Motor neuron (in vitro differentiated cells): Measurements from ENCODE around the gene PSEN1. TPM values are rescaled to one million over a fixed set of nuclear protein-coding genes. Genes with fewer than 3 reads are reported as not detected.

Experiments used
- ATAC-seq, 8 experiments: fragments of 200-7000 bp; cut with Tn5 transposase; replicated peaks in 6 of 8; 2 replicates each; pipeline ENCODE4 v1.8.0; 2021; ENCODE audit warnings: mild to moderate bottlenecking in 8 of 8, moderate library complexity in 8 of 8
- H3K27ac ChIP-seq, 2 donors: fragments of 250-450 bp; sonication (Bioruptor Pico); 2 replicates each; pipeline ENCODE4 v1.9.0; 2021; ENCODE audit warnings: antibody characterized with exemption in 2 of 2, mild to moderate bottlenecking in 2 of 2, moderate library complexity in 1 of 2
- H3K4me1 ChIP-seq, 2 donors: fragments of 250-450 bp; sonication (Bioruptor Pico); replicated peaks in 1 of 2; 2 replicates each; pipeline ENCODE4 v1.6.1; 2021; ENCODE audit warnings: antibody characterized with exemption in 2 of 2, mild to moderate bottlenecking in 2 of 2, moderate library complexity in 1 of 2
- H3K4me3 ChIP-seq, 5 donors: fragments of 250-450 bp; sonication (Bioruptor Pico); 2 replicates each; pipeline ENCODE4 v1.9.0; 2021; ENCODE audit warnings: antibody characterized with exemption in 5 of 5, mild to moderate bottlenecking in 5 of 5, moderate library complexity in 4 of 5
- WGBS, 10 experiments: fragments of 450-650 bp; shearing (Covaris generic); methylation state at CpG; one replicate each; pipeline ENCODE4 v1.0.0; 2022; 5-methylcytosine and 5-hydroxymethylcytosine counted together
- in situ Hi-C, 9 experiments: fragments of 400-800 bp; cut with MboI; loops; one replicate each; pipeline ENCODE4 v1.15.0; 2021; ENCODE audit warnings: low sequenced_read_pairs in 9 of 9, low pct_unique_long_range_greater_than_20kb in 2 of 9; ENCODE audit not compliant: unreplicated experiment in 9 of 9
- total RNA-seq, 8 experiments: library from RNA; unstranded; fragments of 300-600 nt; gene quantifications; 2 replicates each; pipeline versions ENCODE4 v1.2.3 to v1.2.4, GENCODE V29; 2022

Gene PSEN1
- total RNA-seq, result 10 to 100 TPM; 31.1 to 54.2 (median 37.0) TPM

DNA sequence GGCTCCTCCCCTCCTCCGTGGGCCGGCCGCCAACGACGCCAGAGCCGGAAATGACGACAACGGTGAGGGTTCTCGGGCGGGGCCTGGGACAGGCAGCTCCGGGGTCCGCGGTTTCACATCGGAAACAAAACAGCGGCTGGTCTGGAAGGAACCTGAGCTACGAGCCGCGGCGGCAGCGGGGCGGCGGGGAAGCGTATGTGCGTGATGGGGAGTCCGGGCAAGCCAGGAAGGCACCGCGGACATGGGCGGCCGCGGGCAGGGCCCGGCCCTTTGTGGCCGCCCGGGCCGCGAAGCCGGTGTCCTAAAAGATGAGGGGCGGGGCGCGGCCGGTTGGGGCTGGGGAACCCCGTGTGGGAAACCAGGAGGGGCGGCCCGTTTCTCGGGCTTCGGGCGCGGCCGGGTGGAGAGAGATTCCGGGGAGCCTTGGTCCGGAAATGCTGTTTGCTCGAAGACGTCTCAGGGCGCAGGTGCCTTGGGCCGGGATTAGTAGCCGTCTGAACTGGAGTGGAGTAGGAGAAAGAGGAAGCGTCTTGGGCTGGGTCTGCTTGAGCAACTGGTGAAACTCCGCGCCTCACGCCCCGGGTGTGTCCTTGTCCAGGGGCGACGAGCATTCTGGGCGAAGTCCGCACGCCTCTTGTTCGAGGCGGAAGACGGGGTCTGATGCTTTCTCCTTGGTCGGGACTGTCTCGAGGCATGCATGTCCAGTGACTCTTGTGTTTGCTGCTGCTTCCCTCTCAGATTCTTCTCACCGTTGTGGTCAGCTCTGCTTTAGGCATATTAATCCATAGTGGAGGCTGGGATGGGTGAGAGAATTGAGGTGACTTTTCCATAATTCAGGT is at the start of gene PSEN1:
Gene PSEN1 (plus strand): TSS at position 121 of the 839 bp plus-strand sequence. CDS start 11,513 bp downstream, outside the sequence.
- 0 to 4% (median 0%) methylated on average over 1 to 12 of the region's 71 CpGs; no CpG with 5 or more reads in 5 of the 10 experiments for WGBS, 10 experiments
- H3K4me1 ChIP-seq, result peaks cover 3% of the 10 kb centered on the region in 2 donors
- peak; percentile 84 to 97 (median 96) for ATAC-seq
- in situ Hi-C loops, result no loop called here
- peak within 1 kb of the TSS; percentile 78 to 98 (median 88) for H3K4me3 ChIP-seq
- H3K27ac ChIP-seq, result peak within 1 kb of the TSS; percentile 84 to 93

DNA sequence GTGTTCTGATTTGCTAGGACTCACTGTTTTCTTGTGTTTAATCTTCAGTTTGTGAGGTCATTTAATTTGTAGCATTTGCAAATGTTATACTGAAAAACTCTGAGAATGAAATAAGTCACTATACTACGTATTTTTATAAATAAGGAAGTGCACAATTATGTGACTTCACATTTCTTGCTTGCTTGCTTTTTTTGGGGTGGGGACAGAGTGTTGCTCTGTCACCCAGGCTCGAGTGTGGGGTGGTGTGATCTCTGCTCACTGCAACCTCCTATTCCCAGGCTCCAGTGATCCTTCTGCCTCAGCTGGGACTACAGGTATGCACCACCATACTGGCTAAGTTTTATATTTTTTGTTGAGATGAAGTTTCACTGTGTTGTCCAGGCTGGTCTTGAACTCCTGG is 45.3 kb upstream of the PSEN1 start:
- in situ Hi-C loops, result no loop called here
- H3K4me1 ChIP-seq, result no peaks in the 10 kb centered on the region
- 88 to 100% (median 100%) methylated on average over 1 to 2 of the region's 2 CpGs for WGBS, 10 experiments
- H3K27ac ChIP-seq, result no peak overlapping the region
- no peak overlapping the region for H3K4me3 ChIP-seq
- no peak for ATAC-seq

DNA sequence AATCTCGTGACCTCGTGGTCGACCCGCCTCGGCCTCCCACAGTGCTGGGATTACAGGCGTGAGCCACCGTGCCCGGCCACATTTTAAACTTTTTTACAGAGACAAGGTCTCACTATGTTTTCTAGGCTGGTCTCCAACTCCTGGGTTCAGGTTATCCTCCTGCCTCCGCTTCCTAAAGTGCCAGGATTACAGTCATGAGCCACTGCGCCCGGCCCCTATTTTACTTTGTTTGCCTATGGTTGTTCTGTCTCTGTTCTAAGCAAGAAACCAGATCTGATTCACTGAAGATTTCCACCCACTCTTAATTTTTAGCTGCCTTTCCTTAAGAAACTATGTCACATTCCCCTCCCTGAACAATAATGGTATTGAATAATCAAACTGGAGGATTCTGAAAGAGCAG is 38.9 kb upstream of the PSEN1 start:
- no peak overlapping the region for H3K27ac ChIP-seq
- in situ Hi-C loops, result no loop called here
- no peak overlapping the region for H3K4me3 ChIP-seq
- ATAC-seq, result no peak
- WGBS, 10 experiments, result 93 to 100% (median 100%) methylated on average over 1 to 8 of the region's 11 CpGs; no CpG with 5 or more reads in 3 of the 10 experiments
- H3K4me1 ChIP-seq, result no peaks in the 10 kb centered on the region

DNA sequence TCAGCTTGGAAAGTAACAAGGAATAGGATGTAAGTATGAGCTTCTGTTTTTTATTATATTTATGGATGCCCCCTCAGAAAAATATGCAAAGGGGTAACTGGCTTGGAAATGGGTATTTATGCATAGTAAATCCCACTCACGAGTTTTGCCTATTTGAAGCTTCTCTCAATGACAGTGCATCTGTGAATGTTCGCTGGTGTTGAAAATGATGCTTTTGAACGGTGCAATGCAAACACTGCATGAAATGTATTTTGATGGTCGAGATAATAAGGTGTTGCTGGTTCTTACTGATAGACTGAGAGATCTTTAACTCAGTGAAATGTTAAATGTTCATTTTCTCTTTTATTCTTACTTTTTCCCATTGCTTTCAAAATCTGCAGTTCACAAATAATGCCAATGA is 36.0 kb upstream of the PSEN1 start:
- no peak for ATAC-seq
- 64 to 98% (median 92%) methylated on average over 2 to 4 of the region's 4 CpGs; no CpG with 5 or more reads in 3 of the 10 experiments for WGBS, 10 experiments
- in situ Hi-C loops, result no loop called here
- Histone ChIP-seq H3K4me3 (no peak overlapping the region), H3K27ac (no peak overlapping the region), H3K4me1 (no peaks in the 10 kb centered on the region)

DNA sequence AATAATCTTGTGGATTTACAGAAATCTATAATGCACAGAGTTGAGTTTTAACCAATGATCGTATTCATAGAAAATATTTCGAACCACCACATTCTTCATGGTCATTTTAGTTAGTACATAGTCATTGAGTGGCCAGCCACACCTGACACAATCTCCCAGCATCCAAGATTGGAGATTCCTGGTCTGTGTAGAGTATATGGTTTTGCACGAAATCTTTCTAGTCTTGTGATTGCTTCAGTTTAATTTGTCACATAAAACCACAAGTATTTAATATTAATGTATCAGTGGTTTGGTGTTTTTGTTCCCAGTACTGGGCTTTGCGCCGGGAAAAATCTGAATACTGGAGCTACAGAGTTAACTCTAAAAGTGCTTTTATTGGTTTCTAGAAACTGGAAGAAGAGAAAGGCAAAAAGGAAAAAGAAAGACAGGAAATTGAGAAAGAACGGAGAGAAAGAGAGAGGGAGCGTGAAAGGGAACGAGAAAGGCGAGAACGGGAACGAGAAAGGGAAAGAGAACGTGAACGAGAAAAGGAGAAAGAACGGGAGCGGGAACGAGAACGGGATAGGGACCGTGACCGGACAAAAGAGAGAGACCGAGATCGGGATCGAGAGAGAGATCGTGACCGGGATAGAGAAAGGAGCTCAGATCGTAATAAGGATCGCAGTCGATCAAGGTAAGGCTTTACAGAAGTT is 33.4 kb upstream of the PSEN1 start:
- no peak overlapping the region for H3K27ac ChIP-seq
- no peaks in the 10 kb centered on the region for H3K4me1 ChIP-seq
- no peak overlapping the region for H3K4me3 ChIP-seq
- 81 to 98% (median 95%) methylated on average over 9 to 27 of the region's 27 CpGs for WGBS, 10 experiments
- ATAC-seq, result no peak
- in situ Hi-C loops, result no loop called here

DNA sequence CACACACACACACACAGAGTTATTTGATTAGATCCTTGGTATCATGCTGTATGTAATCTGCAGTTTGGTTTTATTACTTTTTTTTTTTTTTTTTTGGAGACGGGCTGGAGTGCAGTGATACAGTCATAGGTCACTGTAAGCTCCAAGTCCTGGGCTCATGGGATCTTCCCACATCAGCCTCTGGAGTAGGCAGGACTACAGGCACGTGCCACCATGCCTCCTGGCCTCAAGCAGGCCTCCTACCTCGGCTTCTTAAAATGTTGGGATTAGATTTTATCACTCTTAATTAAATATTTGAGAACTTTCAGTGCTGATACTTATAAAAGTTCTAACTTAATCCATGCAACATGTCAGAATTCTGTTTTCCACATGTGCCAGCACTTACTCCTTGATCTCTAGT is 31.3 kb upstream of the PSEN1 start:
- Histone ChIP-seq H3K4me1 (no peaks in the 10 kb centered on the region), H3K27ac (no peak overlapping the region), H3K4me3 (no peak overlapping the region)
- ATAC-seq, result no peak
- WGBS, 10 experiments, result 0 to 100% (median 100%) methylated on average over 1 to 2 of the region's 3 CpGs; no CpG with 5 or more reads in 5 of the 10 experiments
- in situ Hi-C loops, result no loop called here

DNA sequence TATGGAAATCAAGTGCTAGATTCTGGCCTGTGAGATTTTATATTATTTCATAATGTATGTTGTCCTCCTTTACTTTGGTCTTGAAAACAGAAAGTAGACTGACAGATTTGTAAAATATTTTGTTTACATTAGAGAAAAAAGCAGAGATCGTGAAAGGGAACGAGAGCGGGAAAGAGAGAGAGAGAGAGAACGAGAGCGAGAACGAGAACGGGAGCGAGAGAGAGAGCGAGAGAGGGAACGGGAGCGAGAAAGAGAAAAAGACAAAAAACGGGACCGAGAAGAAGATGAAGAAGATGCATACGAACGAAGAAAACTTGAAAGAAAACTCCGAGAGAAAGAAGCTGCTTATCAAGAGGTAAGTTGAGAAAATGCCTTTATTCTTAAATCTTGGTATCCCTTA is 30.6 kb upstream of the PSEN1 start:
- WGBS, 10 experiments, result 78 to 98% (median 95%) methylated on average over 6 to 16 of the region's 16 CpGs
- in situ Hi-C loops, result no loop called here
- no peak overlapping the region for H3K4me3 ChIP-seq
- no peaks in the 10 kb centered on the region for H3K4me1 ChIP-seq
- H3K27ac ChIP-seq, result no peak overlapping the region
- ATAC-seq, result no peak

DNA sequence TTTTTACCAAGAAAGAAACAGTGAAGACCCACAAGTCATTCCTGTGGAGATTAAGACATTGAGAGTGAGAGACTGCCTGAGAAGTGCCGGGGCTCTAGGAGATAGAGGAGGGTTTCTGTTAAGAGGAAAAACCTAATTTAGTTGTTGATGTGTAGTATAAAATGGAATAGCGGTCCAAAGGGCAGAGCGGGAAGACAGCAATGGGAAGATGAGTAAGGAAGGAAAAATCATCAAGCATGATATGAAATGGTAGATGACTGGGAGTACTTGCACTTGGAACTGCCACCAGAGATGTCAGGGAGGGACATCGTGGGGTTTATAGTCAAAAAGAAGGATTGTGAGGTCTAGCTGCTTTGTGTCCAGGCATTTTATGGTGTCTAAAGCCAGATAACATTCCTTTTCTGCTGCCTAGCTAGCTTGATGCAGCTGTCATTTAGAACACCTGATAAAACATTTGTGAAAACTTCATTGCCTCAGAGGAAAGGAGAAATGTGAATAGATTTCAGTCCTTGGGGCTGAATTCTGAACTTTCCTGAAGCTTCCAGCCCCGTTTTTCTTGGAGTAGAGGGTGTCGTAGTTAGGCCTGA is 20.1 kb upstream of the PSEN1 start:
- H3K27ac ChIP-seq, result no peak overlapping the region

DNA sequence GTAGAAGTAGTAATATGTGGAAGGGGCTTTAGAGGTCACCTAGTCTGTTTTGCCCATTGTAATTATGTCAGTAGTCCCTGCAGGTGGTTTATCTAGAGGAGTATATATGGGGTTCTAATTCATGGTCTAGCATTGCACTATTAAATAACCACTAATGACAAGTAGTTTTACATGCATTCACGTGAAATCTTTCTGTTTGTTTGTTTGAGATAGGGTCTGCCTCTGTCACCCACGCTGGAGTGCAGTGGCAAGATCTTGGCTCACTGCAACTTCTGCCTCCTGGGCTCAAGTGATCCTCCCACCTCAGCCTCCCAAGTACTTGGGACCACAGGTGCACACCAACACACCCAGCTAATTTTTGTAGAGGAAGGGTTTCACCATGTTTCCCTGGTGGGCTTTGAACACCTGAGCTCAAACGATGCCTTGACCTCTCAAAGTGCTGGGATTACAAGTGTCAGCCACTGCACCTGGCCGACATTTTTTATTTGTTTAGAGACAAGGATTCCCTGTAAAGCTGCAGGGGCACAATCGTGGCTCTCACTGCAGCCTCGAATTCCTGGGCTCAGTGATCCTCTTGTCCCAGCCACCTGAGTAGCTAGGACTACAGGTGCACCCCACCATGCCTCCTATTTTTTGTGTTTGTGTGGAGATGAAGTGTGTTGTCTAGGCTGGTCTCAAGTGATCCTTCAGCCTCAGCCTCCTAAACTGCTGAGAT is 12.0 kb upstream of the PSEN1 start:
- no peak overlapping the region for H3K27ac ChIP-seq

More for the DNA sequence above, 20.1 kb upstream of the PSEN1 start:
- ATAC-seq, result no peak
- Histone ChIP-seq H3K4me1 (no peaks in the 10 kb centered on the region), H3K4me3 (no peak overlapping the region)
- WGBS, 10 experiments, result 60 to 100% (median 94%) methylated on average over 2 to 6 of the region's 6 CpGs; no CpG with 5 or more reads in 1 of the 10 experiments
- in situ Hi-C loops, result no loop called here

DNA sequence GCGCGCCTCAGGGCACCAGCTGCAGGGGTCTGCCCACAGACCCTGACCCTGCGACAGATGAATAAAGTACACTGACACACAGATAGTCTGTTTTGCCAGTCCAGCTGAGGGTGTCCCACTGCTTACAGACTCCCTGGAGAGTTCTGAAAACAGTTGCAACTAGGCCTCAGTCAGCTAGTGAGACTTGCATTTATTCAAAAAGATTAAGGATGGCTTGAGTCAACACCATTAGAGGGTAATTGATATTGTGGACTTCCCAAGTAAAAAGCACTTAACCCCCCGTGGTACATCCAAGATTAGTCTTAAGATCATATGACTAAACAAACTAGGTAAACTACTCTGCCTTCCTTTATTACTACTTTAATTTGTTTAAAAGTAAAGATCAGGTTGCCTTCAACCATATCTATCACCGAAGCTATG is 11.1 kb upstream of the PSEN1 start:
- WGBS, 10 experiments, result 30 to 90% (median 64%) methylated on average over 1 to 5 of the region's 5 CpGs; no CpG with 5 or more reads in 1 of the 10 experiments
- H3K27ac ChIP-seq, result no peak overlapping the region
- in situ Hi-C loops, result no loop called here
- peak in 5 of 8 experiments; percentile 12 to 80 (median 51) for ATAC-seq
- H3K4me3 ChIP-seq, result no peak overlapping the region
- no peaks in the 10 kb centered on the region for H3K4me1 ChIP-seq

More for the DNA sequence above, 12.0 kb upstream of the PSEN1 start:
- no peak for ATAC-seq
- in situ Hi-C loops, result no loop called here
- Histone ChIP-seq H3K4me3 (no peak overlapping the region), H3K4me1 (no peaks in the 10 kb centered on the region)
- 67 to 100% (median 80%) methylated on average over 1 to 5 of the region's 6 CpGs; no CpG with 5 or more reads in 3 of the 10 experiments for WGBS, 10 experiments

DNA sequence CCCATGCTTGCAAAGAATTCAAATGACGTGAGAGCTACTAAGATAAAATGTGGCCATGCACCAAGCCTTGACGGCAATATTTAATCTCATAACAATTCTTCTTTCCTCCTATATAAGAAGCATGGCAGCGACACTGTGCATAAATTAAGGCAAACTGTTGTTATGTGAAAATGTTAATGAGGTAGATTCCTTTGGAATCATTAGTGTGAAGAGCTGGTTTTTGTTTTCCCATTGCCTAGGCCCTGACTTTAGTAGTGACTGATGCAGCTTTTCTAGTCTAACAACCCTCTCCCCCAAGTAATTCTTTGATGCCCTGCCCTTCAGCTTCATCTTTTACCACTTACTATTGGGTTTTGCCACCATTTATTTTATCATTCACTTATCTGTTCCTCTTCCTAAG is 10.6 kb upstream of the PSEN1 start:
- in situ Hi-C loops, result no loop called here
- Histone ChIP-seq H3K4me3 (no peak overlapping the region), H3K27ac (no peak overlapping the region), H3K4me1 (no peaks in the 10 kb centered on the region)
- peak in 3 of 8 experiments; percentile 42 to 49 (median 47) for ATAC-seq
- WGBS, 10 experiments, result 47 to 83% (median 73%) methylated on average over 2 to 3 of the region's 3 CpGs; no CpG with 5 or more reads in 1 of the 10 experiments

DNA sequence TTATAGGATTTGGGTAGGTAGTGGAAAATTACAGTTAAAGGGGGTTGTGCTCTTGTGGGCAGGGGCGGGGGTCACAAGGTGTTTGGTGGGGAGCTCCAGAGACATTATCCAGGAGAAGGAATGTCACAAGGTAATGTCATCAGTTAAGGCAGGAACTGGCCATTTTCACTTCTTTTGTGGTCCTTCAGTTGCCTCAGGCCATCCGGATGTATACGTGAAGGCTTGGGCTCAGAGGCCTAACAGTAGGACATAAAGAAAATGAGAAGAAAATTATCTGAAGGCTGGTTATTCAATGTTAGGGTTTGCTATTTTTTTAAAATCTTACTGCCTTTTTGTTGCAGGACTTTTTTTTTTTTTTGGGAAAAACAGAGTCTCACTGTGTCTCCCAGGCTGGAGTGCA is 2.5 kb upstream of the PSEN1 start:
- H3K27ac ChIP-seq, result no peak overlapping the region
- H3K4me1 ChIP-seq, result peaks cover 3% of the 10 kb centered on the region in 2 donors
- no peak overlapping the region for H3K4me3 ChIP-seq
- in situ Hi-C loops, result no loop called here
- 82 to 100% (median 96%) methylated on average over 1 to 3 of the region's 3 CpGs; no CpG with 5 or more reads in 4 of the 10 experiments for WGBS, 10 experiments
- no peak for ATAC-seq
